Ishikawa (cell line): Measurements from ENCODE around the gene LCLAT1.

ENCODE experiments used
- CEBPB ChIP-seq: IDR thresholded peaks from 2 replicates; pipeline ENCODE4 v1.6.1; 2012
- CREB1 ChIP-seq: IDR thresholded peaks from 2 replicates; pipeline ENCODE4 v1.6.1; 2012; ENCODE audit warnings: low read depth
- EGR1 ChIP-seq: IDR thresholded peaks from 2 replicates; pipeline ENCODE4 v1.6.1; 2012
- EP300 ChIP-seq: IDR thresholded peaks from 2 replicates; pipeline ENCODE4 v1.6.1; 2012; ENCODE audit warnings: borderline replicate concordance
- FOXM1 ChIP-seq: IDR thresholded peaks from 2 replicates; pipeline ENCODE4 v1.6.1; 2012; ENCODE audit warnings: low read depth, borderline replicate concordance
- MAX ChIP-seq: IDR thresholded peaks from 2 replicates; pipeline ENCODE4 v1.6.1; 2012
- NFIC ChIP-seq: IDR thresholded peaks from 2 replicates; pipeline ENCODE4 v1.6.1; 2012
- RAD21 ChIP-seq: IDR thresholded peaks from 2 replicates; pipeline ENCODE4 v1.6.1; 2012; ENCODE audit warnings: low read depth
- REST ChIP-seq: IDR thresholded peaks from 2 replicates; pipeline ENCODE4 v1.6.1; 2012; ENCODE audit warnings: low read depth, mild to moderate bottlenecking
- TAF1 ChIP-seq: IDR thresholded peaks from 2 replicates; pipeline ENCODE4 v1.6.1; 2012; ENCODE audit warnings: low read depth, mild to moderate bottlenecking
- TCF12 ChIP-seq: IDR thresholded peaks from 2 replicates; pipeline ENCODE4 v1.6.1; 2012; ENCODE audit warnings: low read depth
- TEAD4 ChIP-seq: IDR thresholded peaks from 2 replicates; pipeline ENCODE4 v1.6.1; 2012
- YY1 ChIP-seq: IDR thresholded peaks from 2 replicates; pipeline ENCODE4 v1.6.1; 2012; ENCODE audit warnings: low read depth
- ZBTB7A ChIP-seq: IDR thresholded peaks from 2 replicates; pipeline ENCODE4 v1.6.1; 2012; ENCODE audit warnings: low read depth
- TF ChIP-seq, protein P1 (sequence below): IDR thresholded peaks from 2 replicates; pipeline ENCODE4 v1.6.1; 2012

The LCLAT1 gene

GRCh38 chr2:30680121-30680520, 233.1 kb downstream of the LCLAT1 start:
- TF ChIP-seq, protein P1, sequence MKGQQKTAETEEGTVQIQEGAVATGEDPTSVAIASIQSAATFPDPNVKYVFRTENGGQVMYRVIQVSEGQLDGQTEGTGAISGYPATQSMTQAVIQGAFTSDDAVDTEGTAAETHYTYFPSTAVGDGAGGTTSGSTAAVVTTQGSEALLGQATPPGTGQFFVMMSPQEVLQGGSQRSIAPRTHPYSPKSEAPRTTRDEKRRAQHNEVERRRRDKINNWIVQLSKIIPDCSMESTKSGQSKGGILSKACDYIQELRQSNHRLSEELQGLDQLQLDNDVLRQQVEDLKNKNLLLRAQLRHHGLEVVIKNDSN = no peak
- TF ChIP-seq ZBTB7A (no peak), EP300 (no peak), CEBPB (no peak), TEAD4 (no peak), NFIC (no peak), FOXM1 (no peak), YY1 (no peak)

GRCh38 chr2:30681022-30681421, 234.0 kb downstream of the LCLAT1 start:
- TF ChIP-seq FOXM1 (no peak), NFIC (no peak), TCF12 (no peak), CREB1 (no peak), RAD21 (no peak), TAF1 (no peak), YY1 (no peak), EGR1 (no peak)
- TF ChIP-seq, protein P1 = no peak

DNA sequence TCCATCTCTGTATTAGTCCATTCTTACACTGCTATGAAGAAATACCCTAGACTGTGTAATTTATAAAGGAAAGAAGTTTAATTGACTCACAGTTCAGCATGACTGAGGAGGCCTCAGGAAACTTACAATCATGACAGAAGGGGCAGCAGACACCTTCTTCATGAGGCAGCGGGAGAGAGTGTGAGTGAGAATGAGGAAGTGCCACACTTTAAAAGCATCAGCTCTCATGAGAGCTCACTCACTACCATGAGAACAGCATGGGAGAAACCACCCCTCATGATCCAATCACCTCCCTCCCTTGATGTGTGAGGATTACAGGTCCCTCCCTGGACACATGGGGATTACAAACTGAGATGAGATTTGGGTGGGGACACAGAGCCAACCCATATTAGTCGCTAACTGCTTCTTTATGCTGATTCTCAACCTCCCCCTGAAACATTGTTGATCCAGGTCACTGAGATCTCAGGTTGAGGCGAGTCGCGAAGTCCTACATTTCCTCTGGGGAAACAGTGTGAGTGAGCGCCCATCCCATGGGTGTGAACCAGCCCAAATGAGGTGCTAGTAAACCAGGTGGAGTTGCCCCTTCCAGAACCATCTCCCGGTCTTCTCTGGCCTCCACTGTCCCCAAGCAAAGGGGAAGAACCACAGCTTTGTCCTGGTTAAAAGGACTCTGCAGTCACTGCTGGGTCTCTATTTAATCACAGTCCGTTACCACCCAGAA, 236.3 kb downstream of the LCLAT1 start:
- TF ChIP-seq TEAD4 (no peak), NFIC (no peak), CREB1 (no peak), YY1 (no peak), MAX (no peak), TAF1 (no peak), FOXM1 (no peak), ZBTB7A (no peak)

- TF ChIP-seq NFIC (no peak), TAF1 (no peak), FOXM1 (no peak), CREB1 (no peak), CEBPB (no peak), MAX (no peak)
- TF ChIP-seq, protein P1 = no peak
These were observed 237.0 kb downstream of the LCLAT1 start for GRCh38 chr2:30684026-30684425.

DNA sequence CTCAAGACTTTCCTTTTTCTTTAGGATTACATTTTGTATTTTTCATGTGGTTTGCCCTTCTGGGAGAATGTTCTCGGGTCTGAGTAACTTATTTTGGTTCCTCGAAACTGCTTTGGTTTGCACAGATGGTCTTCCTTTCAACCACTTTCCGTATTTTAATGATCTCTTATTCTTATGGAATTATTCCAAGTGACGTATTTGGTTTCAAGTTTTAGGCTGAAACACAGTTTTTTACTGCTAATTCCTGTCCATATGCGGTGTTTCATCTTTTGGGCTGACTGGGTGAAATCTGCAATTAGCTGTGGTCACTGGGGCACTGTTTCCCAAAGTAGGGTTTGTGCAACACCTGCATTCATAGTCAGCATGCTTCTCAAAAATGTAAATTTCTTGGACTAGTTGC, 237.5 kb downstream of the LCLAT1 start:
- TF ChIP-seq YY1 = no peak
- no peak for TF ChIP-seq CREB1

GRCh38 chr2:30684996-30685395, 237.9 kb downstream of the LCLAT1 start:
- TF ChIP-seq TCF12 (no peak), EP300 (no peak), CREB1 (no peak), NFIC (no peak), RAD21 (no peak), MAX (no peak), YY1 (no peak), CEBPB (no peak), FOXM1 (no peak), TEAD4 (no peak), ZBTB7A (no peak), REST (no peak)
- TF ChIP-seq, protein P1 = no peak

- no peak for TF ChIP-seq TEAD4
- TF ChIP-seq ZBTB7A = no peak
- no peak for TF ChIP-seq EGR1
- no peak for TF ChIP-seq RAD21
- TF ChIP-seq YY1 = no peak
- no peak for TF ChIP-seq REST
- TF ChIP-seq CEBPB = no peak
- no peak for TF ChIP-seq EP300
- no peak for TF ChIP-seq CREB1
These were observed 239.0 kb downstream of the LCLAT1 start for GRCh38 chr2:30686000-30686399.
